Activated T-cell treated with anti-CD3 and anti-CD28 coated beads, Interleukin-2, amount 50 U/mL, for 72 hours (primary cell): ENCODE results near the gene RALGAPB. TPM values are rescaled to one million over a fixed set of nuclear protein-coding genes. Genes with fewer than 3 reads are reported as not detected.

ENCODE experiments used
- ATAC-seq, 2 donors: fragments of 150-1000 bp; cut with Tn5 transposase; replicated peaks in 1 of 2; 2 replicates each; pipeline ENCODE4 v1.10.0; 2021; ENCODE audit warnings: moderate library complexity in 2 of 2, mild to moderate bottlenecking in 1 of 2
- DNase-seq, 2 donors: peaks; one replicate each; pipeline ENCODE4 v3.0.0; 2021 to 2022; ENCODE audit warnings: mixed read lengths in 1 of 2
- H3K27ac Mint-ChIP-seq: one replicate; pipeline ENCODE4 v1.8.0; 2022; ENCODE audit warnings: mild to moderate bottlenecking, moderate library complexity, mixed read lengths
- H3K27me3 Mint-ChIP-seq: one replicate; pipeline ENCODE4 v1.8.0; 2022; ENCODE audit warnings: low read depth, mixed read lengths
- H3K36me3 Mint-ChIP-seq, 2 donors: one replicate each; pipeline ENCODE4 v1.8.0; 2022; ENCODE audit warnings: mixed read lengths in 2 of 2, mild to moderate bottlenecking in 1 of 2; ENCODE audit not compliant: insufficient read depth in 2 of 2
- H3K4me1 Mint-ChIP-seq: one replicate; pipeline ENCODE4 v1.8.0; 2022; ENCODE audit warnings: low read depth, mixed read lengths
- H3K4me3 Mint-ChIP-seq, 2 donors: one replicate each; pipeline ENCODE4 v1.8.0; 2022; ENCODE audit warnings: mild to moderate bottlenecking in 2 of 2, mixed read lengths in 2 of 2, moderate library complexity in 2 of 2
- H3K9me3 Mint-ChIP-seq, 2 donors: one replicate each; pipeline ENCODE4 v1.8.0; 2022; ENCODE audit warnings: mixed read lengths in 2 of 2
- total RNA-seq, 2 donors: library from RNA; stranded (reverse); gene quantifications; one replicate each; pipeline ENCODE4 v1.2.3, GENCODE V29; 2022

The RALGAPB gene
- total RNA-seq, 2 donors from 2014 or later = 39.5 to 43.3 TPM

DNA sequence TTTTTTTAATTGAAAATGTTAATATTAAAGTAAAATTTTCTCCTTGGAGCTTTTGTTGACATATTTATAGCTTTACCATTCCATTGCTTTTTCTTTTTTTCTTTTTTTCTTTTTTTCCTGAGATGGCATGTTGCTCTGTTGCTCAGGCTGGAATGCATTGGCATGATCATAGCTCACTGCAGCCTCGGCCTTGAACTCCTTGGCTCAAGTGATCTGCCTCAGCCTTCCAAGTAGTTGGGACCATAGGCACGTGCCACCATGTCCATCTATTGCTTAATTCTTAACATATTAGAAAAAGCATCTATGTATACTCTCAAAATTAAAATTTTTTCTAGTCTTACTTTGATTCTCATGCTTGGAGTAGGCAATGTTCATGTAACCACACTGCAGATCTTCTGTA, 43.0 kb downstream of the RALGAPB start:
- H3K4me1 Mint-ChIP-seq = no peaks in the 10 kb centered on the region
- peaks cover 5 to 12% of the 10 kb centered on the region in 2 donors for H3K36me3 Mint-ChIP-seq
- no peak overlapping the region for H3K4me3 Mint-ChIP-seq
- ATAC-seq = no peak
- H3K27ac Mint-ChIP-seq = no peak overlapping the region
- no peaks in the 10 kb centered on the region for H3K27me3 Mint-ChIP-seq
- no peak for DNase-seq
- H3K9me3 Mint-ChIP-seq = no peaks in the 10 kb centered on the region

DNA sequence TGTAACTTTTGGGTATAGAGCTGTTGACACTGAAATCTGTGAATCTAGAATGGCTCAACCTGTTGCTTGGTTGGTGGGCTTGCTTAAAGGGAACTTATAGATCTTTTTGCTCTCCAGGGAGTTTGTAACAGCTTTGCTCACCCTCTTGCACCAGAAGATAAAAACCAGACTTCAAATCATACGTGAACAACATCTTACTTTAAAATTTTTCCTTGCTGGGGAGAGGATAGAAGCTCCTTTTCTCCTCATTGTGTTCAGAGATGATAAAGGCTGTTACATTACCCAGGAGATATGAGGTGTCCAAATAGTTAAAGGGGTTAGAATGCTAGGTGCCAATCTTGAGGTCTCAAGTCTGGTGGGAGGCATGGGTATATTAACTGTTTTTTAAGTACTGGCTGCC, 46.8 kb downstream of the RALGAPB start:
- H3K4me3 Mint-ChIP-seq = no peak overlapping the region
- H3K27ac Mint-ChIP-seq = peak overlapping the region; percentile 12
- ATAC-seq = no peak
- H3K27me3 Mint-ChIP-seq = no peaks in the 10 kb centered on the region
- no peaks in the 10 kb centered on the region for H3K9me3 Mint-ChIP-seq
- peaks cover 2 to 9% of the 10 kb centered on the region in 2 donors for H3K36me3 Mint-ChIP-seq
- no peak for DNase-seq
- H3K4me1 Mint-ChIP-seq = peaks cover 5% of the 10 kb centered on the region

DNA sequence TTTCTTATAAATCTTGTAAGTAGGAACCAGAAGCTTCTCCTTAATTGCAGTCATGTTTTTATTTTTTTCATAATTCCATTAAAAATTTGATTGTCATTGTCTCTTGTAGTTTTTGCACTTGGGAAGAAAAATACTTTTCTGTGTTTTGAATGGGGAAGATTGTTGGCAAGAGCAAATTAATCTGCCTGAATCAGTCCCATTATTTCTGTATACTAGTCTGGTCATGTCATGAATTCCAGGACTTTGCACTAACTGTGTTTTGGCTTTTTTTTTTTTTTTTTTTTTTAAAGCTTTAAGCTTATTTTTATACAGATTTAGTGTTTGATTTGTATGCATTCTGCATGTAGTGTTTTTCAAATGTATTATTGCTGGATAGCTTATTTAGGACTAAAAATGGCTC, 47.6 kb downstream of the RALGAPB start:
- Mint-ChIP-seq H3K36me3 (peaks cover 2 to 9% of the 10 kb centered on the region in 2 donors), H3K27ac (no peak overlapping the region)
- ATAC-seq = no peak

DNA sequence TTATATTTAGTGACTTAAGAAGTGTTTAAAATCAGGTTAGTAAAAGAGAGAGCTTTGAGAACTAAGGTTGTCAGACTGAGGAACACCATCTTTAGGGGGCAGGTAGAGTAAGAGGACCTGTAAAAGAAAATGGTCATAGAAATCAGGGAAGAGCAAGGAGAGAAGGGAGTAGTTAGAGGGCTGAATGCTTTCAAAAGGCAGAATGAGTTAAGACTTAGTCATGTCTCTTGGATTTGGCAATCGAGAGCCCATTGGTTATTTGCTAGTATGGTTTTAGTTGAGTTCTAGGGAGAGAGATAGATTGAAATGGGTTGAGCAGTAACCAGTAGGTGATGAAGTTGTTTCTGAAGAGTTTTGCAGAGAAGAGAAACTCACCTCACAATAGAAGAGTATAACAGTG, 51.1 kb downstream of the RALGAPB start:
- H3K4me1 Mint-ChIP-seq = peaks cover 5% of the 10 kb centered on the region
- DNase-seq (no peak), ATAC-seq (no peak)
- peaks cover 0 to 12% of the 10 kb centered on the region in 2 donors for H3K36me3 Mint-ChIP-seq
- H3K27ac Mint-ChIP-seq = peak overlapping the region; percentile 30
- H3K4me3 Mint-ChIP-seq = no peak overlapping the region
- no peaks in the 10 kb centered on the region for H3K9me3 Mint-ChIP-seq
- no peaks in the 10 kb centered on the region for H3K27me3 Mint-ChIP-seq

More for the DNA sequence above, 47.6 kb downstream of the RALGAPB start:
- H3K9me3 Mint-ChIP-seq = no peaks in the 10 kb centered on the region
- DNase-seq = no peak
- H3K4me1 Mint-ChIP-seq = peaks cover 5% of the 10 kb centered on the region
- H3K27me3 Mint-ChIP-seq = no peaks in the 10 kb centered on the region
- no peak overlapping the region for H3K4me3 Mint-ChIP-seq

DNA sequence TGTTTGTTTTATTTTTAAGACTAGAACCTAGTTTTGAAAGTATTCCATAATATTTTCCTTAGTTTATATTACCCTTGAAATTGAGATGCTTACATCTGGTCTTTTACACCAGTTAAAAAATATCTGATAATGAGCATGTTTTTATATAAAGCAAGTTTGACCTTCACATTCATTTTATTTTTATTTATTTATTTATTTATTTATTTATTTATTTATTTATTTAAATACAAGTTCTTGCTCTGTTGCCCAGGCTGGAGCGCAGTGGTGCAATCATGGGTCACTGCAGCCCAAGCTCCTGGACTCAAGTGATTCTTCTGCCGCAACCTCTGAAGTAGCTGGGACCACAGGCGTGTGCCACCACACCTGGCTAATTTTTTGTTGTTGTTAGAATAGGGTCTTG, 55.5 kb downstream of the RALGAPB start:
- DNase-seq (no peak), ATAC-seq (no peak)
- H3K36me3 Mint-ChIP-seq = peaks cover 2 to 15% of the 10 kb centered on the region in 2 donors
- no peaks in the 10 kb centered on the region for H3K27me3 Mint-ChIP-seq
- no peaks in the 10 kb centered on the region for H3K9me3 Mint-ChIP-seq
- H3K4me1 Mint-ChIP-seq = peaks cover 5% of the 10 kb centered on the region
- H3K27ac Mint-ChIP-seq = no peak overlapping the region
- no peak overlapping the region for H3K4me3 Mint-ChIP-seq

DNA sequence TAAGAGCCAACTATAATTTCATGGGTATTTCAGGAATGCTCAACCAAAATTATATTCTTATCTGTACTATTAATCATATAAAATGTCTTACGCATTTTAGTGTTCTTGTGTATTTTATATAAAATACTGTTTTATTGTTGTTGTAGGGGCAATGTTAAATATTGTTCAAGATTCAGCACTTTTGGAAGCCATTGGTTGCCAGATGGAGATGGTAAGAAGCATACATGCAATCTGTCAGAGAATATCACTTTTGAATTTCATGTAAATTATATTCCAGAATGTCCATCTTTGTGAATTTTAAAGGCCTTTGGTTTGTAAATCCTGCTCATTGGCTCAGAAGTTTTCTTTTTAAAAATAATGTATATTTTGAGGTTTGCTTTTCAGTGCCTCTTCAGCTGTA, 58.4 kb downstream of the RALGAPB start:
- Mint-ChIP-seq H3K27ac (no peak overlapping the region), H3K9me3 (no peaks in the 10 kb centered on the region), H3K27me3 (no peaks in the 10 kb centered on the region), H3K4me1 (no peaks in the 10 kb centered on the region), H3K36me3 (peaks cover 3 to 18% of the 10 kb centered on the region in 2 donors), H3K4me3 (no peak overlapping the region)
- ATAC-seq (no peak), DNase-seq (no peak)

DNA sequence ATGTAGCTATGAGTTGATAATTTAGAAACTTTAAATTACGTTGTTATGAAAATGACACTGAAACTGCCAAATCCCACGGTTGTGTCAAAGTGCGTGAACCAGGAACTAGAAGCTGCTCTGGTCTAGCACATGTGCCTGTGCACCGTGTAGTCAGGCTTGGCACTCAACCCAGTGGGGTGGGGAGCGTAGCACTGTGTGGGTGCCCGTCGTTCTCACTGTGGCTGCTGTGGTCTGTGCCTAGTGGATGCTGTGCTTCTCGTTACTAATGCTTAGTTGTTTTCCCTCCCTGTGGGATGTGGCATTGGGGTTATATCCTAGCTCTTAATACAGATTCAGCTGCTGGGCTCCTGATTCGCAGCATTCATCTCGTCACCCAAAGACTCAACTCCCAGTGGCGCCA, 62.1 kb downstream of the RALGAPB start:
- ATAC-seq (peak; percentile 36 to 78), DNase-seq (peak; percentile 2 to 24)
- Mint-ChIP-seq H3K27ac (no peak overlapping the region), H3K4me1 (no peaks in the 10 kb centered on the region), H3K4me3 (no peak overlapping the region), H3K27me3 (no peaks in the 10 kb centered on the region), H3K9me3 (no peaks in the 10 kb centered on the region), H3K36me3 (peaks cover 7 to 20% of the 10 kb centered on the region in 2 donors)

DNA sequence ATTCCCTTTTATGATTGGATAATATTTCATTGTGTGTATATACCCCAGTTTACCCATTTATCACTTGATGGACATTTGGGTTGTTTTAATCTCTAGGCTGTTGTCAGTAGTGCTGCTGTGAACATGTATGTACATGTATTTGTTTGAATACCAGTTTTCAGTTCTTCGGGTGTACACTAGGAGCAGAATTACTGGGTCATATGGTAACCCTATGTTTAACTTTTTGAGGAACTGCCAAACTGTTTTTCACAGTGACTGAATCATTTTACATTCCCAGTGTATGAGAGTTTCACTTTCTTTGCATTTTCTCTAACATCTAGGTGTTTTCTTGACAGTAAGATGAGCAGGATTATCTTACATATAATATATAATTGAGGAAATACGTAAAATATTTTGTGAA, 63.7 kb downstream of the RALGAPB start:
- Mint-ChIP-seq H3K4me3 (no peak overlapping the region), H3K9me3 (no peaks in the 10 kb centered on the region), H3K27me3 (no peaks in the 10 kb centered on the region), H3K36me3 (peaks cover 9 to 20% of the 10 kb centered on the region in 2 donors), H3K4me1 (no peaks in the 10 kb centered on the region), H3K27ac (peak overlapping the region; percentile 73)
- DNase-seq = no peak
- ATAC-seq = no peak

DNA sequence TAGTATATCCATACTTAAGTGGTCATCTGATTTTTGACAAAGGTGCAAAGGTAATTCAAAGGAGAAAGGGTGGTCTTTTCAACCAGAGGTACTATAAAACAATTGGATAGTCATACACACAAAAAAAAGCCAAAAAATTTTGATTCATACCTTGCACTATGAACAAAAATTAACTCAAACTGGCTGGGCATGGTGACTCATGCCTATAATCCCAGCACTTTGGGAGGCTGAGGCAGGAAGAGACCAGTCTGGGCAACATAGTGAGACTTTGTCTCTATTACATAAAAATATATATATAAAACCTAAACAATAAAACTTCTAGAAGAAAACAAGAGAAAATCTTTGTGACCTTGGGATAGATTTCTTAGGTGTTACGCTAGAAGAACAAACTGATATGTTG, 64.5 kb downstream of the RALGAPB start:
- peaks cover 12 to 25% of the 10 kb centered on the region in 2 donors for H3K36me3 Mint-ChIP-seq
- H3K27me3 Mint-ChIP-seq = no peaks in the 10 kb centered on the region
- no peak overlapping the region for H3K27ac Mint-ChIP-seq
- ATAC-seq (no peak), DNase-seq (no peak)
- H3K4me3 Mint-ChIP-seq = no peak overlapping the region
- H3K4me1 Mint-ChIP-seq = no peaks in the 10 kb centered on the region
- no peaks in the 10 kb centered on the region for H3K9me3 Mint-ChIP-seq

DNA sequence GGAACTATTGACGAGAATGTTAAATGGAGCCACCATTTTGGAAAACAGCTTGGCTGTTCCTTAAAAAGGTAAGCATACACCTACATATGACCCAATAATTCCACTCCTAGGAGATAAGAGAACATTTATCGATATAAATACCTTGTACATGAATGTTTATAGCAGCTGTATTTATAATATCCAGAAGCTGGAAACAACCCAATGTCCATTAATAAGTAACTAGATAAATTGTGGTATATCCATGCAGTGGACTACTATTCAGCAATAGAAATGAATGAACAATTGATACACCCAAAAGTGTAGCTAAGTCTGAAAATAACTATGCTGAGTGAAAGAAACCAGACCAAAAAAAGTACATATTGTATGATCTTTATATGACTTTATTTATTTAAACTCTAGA, 66.1 kb downstream of the RALGAPB start:
- Mint-ChIP-seq H3K36me3 (peaks cover 13 to 23% of the 10 kb centered on the region in 2 donors), H3K4me3 (no peak overlapping the region), H3K4me1 (no peaks in the 10 kb centered on the region), H3K27ac (no peak overlapping the region), H3K27me3 (no peaks in the 10 kb centered on the region), H3K9me3 (no peaks in the 10 kb centered on the region)
- DNase-seq (no peak), ATAC-seq (no peak)

DNA sequence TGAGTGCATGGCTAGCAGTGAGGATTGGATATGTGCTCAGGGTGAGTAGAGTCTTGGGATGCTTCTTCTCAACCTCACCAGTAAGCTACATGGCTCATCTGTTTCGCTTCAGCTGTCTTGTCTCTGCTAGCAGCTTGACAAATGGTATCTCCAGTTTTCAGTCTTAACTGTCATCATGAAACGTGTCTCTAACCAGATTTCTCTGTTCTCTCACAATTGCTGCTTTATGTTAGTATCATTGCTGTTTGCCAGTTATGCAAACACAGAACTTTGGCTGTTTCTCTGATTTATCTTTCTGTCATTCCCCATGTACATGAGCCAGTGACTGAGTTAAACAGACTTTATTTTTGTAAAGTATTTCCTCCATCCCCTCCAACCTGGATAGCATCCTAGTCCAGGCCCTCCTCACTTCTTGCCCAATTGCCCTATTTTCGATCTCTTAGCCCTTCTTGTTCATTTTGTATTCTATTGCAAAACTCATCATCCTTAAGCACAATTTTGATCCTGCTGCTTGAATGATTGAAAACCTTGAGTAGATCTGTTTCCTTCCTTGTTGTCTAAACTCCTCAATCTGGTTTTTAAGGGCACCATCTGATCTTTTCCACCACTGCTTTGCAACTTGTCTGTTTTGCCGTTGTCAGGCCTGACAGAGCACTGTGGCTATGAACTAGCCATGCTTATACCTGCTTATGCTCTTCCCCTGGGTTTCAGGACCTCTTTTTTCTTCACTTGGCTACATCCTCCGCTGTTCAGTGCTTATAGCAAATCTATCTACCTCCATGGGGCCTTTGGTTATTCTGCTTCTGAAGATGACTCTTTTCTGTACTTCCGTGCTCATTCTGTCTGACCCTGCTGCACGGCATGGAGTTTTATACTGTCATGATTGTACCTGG, 70.6 kb downstream of the RALGAPB start:
- no peak for DNase-seq
- ATAC-seq = no peak
- H3K27me3 Mint-ChIP-seq = no peaks in the 10 kb centered on the region
- H3K27ac Mint-ChIP-seq = no peak overlapping the region
- H3K4me1 Mint-ChIP-seq = no peaks in the 10 kb centered on the region
- H3K9me3 Mint-ChIP-seq = no peaks in the 10 kb centered on the region
- no peak overlapping the region for H3K4me3 Mint-ChIP-seq
- H3K36me3 Mint-ChIP-seq = peaks cover 10 to 14% of the 10 kb centered on the region in 2 donors

DNA sequence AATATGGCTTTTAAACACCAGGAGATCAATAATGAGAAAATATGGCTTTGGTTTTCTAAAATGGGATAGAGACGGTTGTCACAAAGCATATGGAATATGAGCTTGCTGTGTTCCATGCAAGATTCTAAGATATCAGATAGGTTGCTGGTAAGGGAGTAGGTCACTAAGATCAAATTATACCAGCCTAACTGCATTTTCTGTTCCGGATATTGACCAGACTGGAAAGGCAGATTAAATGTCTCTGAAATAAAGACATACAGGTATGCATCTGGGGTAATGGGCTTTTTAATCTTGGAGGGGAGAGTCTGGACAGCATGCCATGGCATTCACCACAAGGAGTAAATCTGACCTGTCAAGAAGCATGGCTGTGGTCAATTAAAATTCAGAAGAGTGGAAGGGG, 73.1 kb downstream of the RALGAPB start:
- no peaks in the 10 kb centered on the region for H3K9me3 Mint-ChIP-seq
- no peak overlapping the region for H3K27ac Mint-ChIP-seq
- no peak for DNase-seq
- H3K27me3 Mint-ChIP-seq = no peaks in the 10 kb centered on the region
- no peak for ATAC-seq
- no peak overlapping the region for H3K4me3 Mint-ChIP-seq
- no peaks in the 10 kb centered on the region for H3K4me1 Mint-ChIP-seq
- peaks cover 10 to 16% of the 10 kb centered on the region in 2 donors for H3K36me3 Mint-ChIP-seq

DNA sequence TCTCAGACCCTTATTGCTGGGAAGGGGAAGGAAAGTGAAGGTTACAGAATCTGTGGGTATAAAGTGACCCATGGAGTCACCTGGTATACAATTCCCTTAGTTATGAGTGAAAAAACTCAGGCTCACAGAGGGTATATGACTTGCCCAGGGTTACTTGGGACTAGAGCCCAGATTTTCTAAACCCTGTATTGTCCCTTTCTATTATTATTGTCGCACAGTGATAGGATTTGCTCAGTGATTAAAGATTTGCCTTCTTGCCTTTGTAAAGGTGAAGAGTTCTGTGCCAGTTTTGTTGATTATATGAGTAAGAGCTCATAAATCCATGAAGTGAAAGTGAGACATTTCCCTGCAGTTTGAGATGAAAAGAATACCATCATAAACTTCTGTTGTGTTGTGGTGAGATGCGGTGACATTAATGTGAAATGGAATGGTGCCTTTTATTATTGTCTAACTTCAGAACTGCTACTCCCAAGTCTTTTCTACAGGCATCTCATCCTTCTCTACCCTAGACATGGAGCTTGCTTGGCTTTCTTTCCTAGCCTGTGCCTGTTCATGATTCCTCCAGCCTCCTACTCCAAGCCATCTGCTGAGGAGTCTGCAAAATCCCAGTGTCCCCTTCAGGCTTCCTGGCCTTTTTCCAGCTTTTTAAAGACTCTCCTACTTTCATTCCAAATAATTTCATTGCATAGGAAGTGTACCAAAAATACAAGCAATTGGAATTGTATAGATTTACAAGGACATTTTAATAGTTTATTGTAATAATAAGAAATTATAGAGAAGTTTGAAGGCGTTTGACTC, 74.8 kb downstream of the RALGAPB start:
- Mint-ChIP-seq H3K9me3 (no peaks in the 10 kb centered on the region), H3K4me1 (no peaks in the 10 kb centered on the region), H3K4me3 (no peak overlapping the region), H3K27ac (no peak overlapping the region), H3K36me3 (peaks cover 5 to 11% of the 10 kb centered on the region in 2 donors), H3K27me3 (no peaks in the 10 kb centered on the region)
- ATAC-seq (no peak), DNase-seq (no peak)
